HG03039 (cell line): ENCODE data around the gene DBN1.
A peak's percentile ranks its signal among the peaks of the same experiment; 100 is the strongest.
"Not testable (repeated sequence)": the region's sequence is repeated elsewhere in the genome, so short reads cannot be mapped to it uniquely, and the experiment has no call there.

Source experiments
- ATAC-seq: cut with Tn5 transposase; IDR thresholded peaks from one replicate; pipeline ENCODE4 v1.9.1; 2021; ENCODE audit warnings: mild to moderate bottlenecking, moderate library complexity; ENCODE audit not compliant: unreplicated experiment

The DBN1 gene

GRCh38 chr5:177431317-177432142, 41.9 kb downstream of the DBN1 start:
- ATAC-seq: peak; percentile 34

- ATAC-seq: no peak
These were observed 42.5 kb downstream of the DBN1 start for GRCh38 chr5:177430972-177431316.

GRCh38 chr5:177430140-177430951, 43.1 kb downstream of the DBN1 start:
- no peak for ATAC-seq

GRCh38 chr5:177429248-177430040, 44.0 kb downstream of the DBN1 start:
- no peak for ATAC-seq

- ATAC-seq: no peak
These were observed 44.7 kb downstream of the DBN1 start for GRCh38 chr5:177428574-177429217.

GRCh38 chr5:177427919-177428573, 45.4 kb downstream of the DBN1 start:
- ATAC-seq: no peak

- no peak for ATAC-seq
These were observed 46.1 kb downstream of the DBN1 start for GRCh38 chr5:177427211-177427822.

GRCh38 chr5:177426566-177427210, 46.7 kb downstream of the DBN1 start, which contains the start of gene GRK6:
TSS of gene GRK6 (plus strand) at chr5:177426676. CDS start at chr5:177426846, 170 bp downstream.
- peak; percentile 12 for ATAC-seq

- peak; percentile 75 for ATAC-seq
These were observed 47.5 kb downstream of the DBN1 start for GRCh38 chr5:177425801-177426565.

- ATAC-seq: no peak
These were observed 48.1 kb downstream of the DBN1 start for GRCh38 chr5:177425196-177425800.

- no peak for ATAC-seq
These were observed 49.8 kb downstream of the DBN1 start for GRCh38 chr5:177423671-177424070.

GRCh38 chr5:177421062-177421798, 52.2 kb downstream of the DBN1 start:
- ATAC-seq: no peak

- not testable (repeated sequence) for ATAC-seq
These were observed 53.0 kb downstream of the DBN1 start for GRCh38 chr5:177420472-177420871.

GRCh38 chr5:177419046-177419445, 54.4 kb downstream of the DBN1 start:
- ATAC-seq: no peak

GRCh38 chr5:177417081-177417480, 56.4 kb downstream of the DBN1 start:
- not testable (repeated sequence) for ATAC-seq

GRCh38 chr5:177414481-177414880, 59.0 kb downstream of the DBN1 start:
- ATAC-seq: no peak

- peak; percentile 60 for ATAC-seq
These were observed 60.7 kb downstream of the DBN1 start for GRCh38 chr5:177412603-177413233.
